ENCODE measurements around the gene SIDT2. TPM values are rescaled to one million over a fixed set of nuclear protein-coding genes. Genes with fewer than 3 reads are reported as not detected.

Gene SIDT2
- total and polyA plus RNA-seq, 2 of the 8 experiments (the other 6 are each of a cell fraction or from before 2014, with no cell fraction given), result 18.5 to 21.1 TPM

DNA sequence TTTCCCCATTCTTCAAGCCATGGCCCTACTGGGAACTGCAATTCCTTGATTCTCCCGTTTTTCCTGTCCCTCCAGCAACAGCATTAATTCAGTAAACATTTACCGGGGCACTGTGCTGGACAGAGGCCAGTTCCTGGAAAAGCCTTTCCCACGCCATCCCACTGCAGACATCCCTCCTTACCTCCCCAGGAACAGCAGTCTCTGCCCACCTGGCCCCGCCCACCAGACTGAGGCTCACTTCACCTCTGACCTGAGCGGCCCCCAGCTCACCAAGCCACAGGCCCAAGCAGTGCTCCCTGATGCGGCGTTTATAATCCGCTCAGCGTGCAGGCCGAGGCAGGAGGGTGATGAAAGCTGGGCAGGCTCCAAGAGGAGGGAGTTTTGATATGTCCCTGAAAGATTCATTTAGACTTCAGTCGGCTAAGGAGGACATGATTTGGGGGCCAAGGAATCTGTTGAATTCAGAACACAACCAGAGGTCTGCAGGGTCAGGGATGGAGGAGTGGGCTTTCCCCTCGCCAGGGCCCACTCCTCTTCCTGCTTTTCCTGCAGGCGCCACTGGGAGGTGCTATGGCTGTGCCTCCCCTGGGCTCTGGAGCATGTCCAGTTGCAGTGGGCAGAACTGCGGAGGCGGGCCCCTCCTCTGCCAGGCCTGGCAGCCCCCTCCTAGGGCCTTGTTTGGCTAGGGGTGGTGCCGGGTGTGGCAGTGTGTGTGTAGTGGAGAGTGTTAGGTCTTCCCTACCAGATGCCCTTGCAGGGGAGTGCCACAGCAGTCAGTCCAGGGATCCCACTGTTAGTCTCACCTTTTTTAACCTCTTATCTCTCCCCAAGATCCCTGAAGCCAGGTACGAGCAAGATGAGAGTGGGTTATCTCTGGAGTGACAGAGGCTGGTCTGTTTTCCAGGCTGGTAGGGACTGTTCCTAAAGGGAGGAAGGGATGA lies 19.2 kb downstream of the SIDT2 start (continued):
- TF ChIP-seq CEBPB (IDR thresholded peaks at IDR 0.05; ENCODE audit: low read depth, low read length), result no peak

Measured in H1 (cell line).